HG03196 (cell line): ENCODE measurements around the gene DEAF1.
"Not testable (repeated sequence)": the region's sequence is repeated elsewhere in the genome, so short reads cannot be mapped to it uniquely, and the experiment has no call there.

ENCODE experiments used
- ATAC-seq: cut with Tn5 transposase; IDR thresholded peaks from one replicate; pipeline ENCODE4 v1.9.1; 2021; ENCODE audit not compliant: unreplicated experiment

Gene DEAF1

GRCh38 chr11:686451-687243 is 8.4 kb downstream of the DEAF1 start:
- no peak for ATAC-seq

DNA sequence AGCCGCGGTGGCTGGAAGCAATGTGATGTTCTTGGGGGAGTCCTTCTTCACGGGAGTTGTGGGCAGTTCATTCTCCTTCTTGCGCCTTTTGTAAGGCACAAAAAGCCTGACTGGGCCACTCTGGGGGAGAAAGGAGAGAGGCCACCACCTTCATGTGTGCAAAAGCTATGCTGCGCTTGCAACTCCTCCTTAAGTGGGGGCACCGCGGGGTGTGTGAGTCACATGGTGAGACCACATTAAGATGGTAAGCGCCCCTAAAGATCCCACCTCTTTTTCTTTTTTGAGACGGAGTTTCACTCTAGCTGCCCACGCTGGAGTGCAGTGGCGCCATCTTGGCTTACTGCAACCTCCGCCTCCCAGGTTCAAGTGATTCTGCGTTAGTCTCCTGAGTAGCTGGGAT is 14.1 kb downstream of the DEAF1 start:
- no peak for ATAC-seq

GRCh38 chr11:680476-680875 is 14.5 kb downstream of the DEAF1 start:
- no peak for ATAC-seq

DNA sequence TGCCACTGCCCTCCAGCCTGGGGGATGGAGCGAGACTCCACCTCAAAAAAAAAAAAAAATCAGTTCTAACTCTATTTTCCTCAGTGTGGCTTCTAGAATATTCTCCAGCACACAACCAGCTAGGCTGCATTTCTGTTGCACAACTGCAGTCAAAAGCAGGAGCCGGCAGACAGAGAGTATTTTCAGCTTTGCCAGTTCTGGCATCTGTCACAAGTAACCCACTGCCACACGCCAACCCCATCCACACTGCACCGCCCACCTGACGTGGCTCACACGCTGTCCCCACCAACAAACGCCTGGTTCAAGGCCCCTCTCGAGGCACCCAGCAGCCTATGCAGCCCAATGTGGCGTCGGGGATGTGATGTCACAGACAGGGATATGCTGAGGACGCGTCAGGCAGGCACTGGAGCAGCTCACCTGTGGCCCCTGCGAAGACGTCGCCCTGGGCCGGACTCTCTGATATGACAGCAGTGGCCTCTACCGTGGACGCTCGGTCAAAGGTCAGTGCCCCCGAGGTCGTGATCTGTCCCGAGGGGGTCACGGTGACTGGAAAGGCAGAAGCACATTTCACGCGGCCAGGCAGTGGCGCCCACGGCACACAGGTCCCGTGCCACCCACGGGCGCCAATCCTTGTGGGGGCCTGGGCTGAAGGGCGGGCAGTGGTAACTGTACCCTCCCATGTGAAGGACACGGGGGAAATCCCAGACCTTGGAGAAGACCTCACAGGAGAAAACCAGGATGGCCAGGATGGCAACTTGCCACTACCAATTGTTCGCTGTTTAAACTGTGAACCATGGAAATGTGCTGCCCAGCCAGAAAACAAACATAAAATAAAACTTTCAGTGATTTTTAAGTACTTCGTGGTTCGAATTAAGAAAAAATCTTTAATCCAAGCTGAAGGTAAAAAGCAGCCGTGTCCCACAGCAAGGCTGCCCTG is 15.5 kb downstream of the DEAF1 start:
- no peak for ATAC-seq

GRCh38 chr11:678297-678696 is 16.7 kb downstream of the DEAF1 start:
- no peak for ATAC-seq

DNA sequence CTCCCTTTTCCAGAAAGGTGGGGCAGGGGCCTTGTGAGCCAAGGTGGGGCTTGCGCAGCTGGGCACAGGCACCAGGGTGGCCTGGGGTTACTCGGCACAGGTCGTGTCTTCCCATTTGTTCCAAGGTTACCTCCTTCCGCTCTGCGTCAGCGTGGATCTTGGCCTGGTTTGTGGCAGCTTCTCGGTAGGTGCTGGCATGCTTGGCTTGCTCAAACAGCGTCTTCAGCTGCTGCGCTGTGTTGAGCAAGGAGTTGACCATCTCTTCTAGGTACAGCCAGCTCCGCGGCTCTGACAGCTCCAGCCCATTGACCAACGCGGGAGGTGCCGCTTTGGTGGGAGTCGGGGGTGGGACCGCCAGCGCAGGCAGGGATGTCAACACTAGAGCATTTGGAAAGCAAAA is 20.6 kb downstream of the DEAF1 start:
- ATAC-seq: no peak

DNA sequence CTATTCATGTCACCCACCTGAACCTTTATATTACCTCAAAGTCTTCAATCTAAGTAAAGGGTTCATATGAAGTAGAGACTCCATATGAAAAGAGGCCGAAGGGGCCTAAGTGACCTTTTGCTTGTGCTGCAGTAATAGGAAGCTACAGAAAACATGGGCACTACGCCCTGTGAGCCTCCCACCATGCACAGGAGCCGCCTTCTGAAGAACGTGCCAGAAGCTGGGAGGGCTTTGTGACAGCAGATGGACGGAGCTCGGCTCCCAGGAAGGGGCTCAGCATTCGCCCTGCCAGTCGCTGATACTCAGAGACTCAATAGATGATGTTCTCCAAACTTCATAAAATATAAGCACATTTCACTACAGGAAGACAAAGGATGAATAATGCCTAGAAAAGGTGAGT is 21.2 kb downstream of the DEAF1 start:
- ATAC-seq: no peak

DNA sequence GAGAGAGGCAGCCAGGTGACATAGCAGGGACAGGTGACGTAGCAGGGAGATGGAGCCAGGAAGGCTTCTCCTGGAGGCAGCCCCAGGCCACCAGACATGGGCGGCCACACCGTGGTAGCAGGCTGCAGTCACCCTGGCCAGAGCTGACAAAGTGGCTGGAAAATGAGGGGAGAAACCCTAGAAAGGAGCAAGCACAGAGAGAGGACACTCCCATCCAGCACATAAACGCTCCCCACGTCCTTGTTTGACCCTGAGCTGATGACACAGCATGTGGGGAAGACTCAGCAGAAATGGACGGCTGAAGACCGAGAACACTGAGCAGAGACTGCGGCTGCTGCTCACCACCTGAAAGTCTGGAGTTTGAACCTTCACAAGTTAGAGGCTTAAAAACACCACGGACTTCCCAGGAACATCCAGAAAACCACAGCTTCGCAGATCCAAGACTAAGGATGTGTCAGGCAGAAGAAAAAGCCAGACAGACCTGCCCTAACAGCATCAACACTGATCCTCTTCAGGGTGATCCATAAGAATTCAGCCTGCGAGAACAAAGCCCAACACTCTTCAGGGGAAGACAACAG is 29.2 kb downstream of the DEAF1 start:
- no peak for ATAC-seq

GRCh38 chr11:665062-665703 is 29.8 kb downstream of the DEAF1 start:
- ATAC-seq: no peak

DNA sequence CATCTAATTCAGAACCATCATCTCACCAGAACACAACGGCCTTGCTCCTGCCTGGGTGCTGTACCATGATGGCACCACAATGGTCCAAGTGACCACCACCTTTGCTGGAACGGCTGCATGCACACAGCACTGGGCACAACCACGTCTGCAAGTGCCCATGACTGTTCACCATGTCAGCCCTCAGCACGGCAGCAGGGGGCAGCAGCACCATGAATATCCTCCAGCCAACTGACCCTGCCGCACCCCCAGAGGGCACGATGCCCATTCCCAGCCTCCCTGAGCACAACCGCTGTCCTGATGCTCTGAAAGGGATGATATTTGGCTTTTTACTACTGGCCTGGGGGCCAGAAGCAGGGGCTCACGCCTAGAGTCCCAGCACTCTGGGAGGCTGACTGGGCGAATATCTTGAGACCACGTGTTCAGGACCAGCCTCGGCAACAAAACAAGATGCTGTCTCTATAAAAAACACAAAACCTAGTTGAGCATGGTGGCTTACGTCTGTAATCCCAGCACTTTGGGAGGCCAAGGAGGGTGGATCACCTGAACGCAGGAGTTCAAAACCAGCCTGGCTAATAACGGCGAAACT is 32.2 kb downstream of the DEAF1 start:
- ATAC-seq: no peak

DNA sequence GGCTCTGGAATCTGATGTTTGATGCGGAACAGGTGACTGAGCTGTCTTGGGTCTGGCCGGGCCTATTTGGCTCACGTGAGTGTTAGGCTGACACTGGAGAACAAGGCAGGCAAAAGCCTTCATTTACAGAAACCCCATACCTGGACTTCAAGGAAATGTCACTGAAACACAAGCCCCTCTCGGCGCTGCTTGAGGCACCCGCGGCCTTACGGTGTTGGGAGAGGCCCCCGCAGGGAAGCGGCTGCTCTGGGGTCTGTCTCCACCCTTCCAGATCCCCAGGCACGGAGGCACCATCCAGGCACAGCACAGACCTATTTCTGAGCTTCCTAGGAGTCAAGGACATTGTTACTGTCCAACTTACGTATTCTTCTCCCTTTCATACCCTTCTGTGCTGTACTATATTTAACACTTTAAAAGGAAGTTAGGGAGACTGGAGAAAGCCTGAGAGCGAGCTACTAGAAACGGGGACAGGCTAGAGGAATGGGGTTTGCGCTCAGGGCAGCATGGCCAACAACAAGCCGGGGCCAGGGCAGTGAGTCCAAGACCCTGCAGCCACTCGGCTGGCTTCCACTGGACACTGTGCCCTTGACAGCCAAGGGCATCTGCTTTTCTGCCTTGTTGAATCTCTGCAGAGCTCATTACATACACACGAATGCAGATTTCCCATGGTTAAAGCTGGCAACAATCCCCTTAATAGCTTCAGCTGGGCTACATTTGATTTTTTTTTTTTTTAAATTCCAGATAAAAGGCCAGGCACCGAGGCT is 34.2 kb downstream of the DEAF1 start:
- ATAC-seq: no peak

- ATAC-seq: no peak
Measured at GRCh38 chr11:660281-660680, 34.7 kb downstream of the DEAF1 start.

- ATAC-seq: no peak
Measured at GRCh38 chr11:659532-660085, 35.4 kb downstream of the DEAF1 start.

DNA sequence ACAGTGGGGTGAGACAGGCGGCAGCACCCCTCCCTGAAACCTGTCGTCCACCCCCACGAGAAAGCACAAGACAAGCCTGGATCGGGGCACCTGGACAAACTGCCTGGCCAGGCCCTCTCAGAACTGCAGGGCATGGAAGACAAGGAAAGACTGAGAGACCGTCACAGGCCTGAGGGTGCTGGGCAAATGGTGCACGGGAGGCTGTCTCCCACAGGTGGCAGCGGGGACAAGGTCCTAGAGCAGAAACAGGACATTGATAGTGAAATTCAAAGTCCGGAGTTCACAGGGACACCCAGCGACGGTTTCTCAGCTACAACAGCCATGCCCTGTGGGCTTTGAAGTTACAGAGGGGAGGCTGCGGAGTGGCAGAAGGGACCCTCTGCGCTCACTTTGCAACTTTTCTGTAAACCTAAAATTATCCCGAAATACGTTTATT is 37.3 kb downstream of the DEAF1 start:
- ATAC-seq: no peak

DNA sequence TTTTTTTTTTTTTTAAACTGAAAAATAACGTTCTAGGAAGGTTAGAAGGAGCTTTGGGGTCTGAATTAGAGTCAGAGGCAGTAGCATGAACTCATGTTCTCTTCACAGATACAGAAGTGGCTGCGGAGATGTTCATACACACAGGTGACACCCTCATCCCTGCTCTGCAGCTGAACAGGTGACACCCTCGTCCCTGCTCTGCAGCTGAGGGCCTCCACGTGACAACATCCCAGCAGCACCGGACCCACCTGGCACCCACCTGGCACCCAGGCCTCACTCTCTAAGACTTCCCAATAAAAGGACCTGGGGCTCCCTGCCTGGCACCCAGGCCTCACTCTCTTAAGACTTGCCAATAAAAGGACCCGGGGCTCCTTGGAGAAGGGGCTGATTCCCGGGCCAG is 38.2 kb downstream of the DEAF1 start:
- no peak for ATAC-seq

- no peak for ATAC-seq
Measured at GRCh38 chr11:656426-656825, 38.6 kb downstream of the DEAF1 start.

DNA sequence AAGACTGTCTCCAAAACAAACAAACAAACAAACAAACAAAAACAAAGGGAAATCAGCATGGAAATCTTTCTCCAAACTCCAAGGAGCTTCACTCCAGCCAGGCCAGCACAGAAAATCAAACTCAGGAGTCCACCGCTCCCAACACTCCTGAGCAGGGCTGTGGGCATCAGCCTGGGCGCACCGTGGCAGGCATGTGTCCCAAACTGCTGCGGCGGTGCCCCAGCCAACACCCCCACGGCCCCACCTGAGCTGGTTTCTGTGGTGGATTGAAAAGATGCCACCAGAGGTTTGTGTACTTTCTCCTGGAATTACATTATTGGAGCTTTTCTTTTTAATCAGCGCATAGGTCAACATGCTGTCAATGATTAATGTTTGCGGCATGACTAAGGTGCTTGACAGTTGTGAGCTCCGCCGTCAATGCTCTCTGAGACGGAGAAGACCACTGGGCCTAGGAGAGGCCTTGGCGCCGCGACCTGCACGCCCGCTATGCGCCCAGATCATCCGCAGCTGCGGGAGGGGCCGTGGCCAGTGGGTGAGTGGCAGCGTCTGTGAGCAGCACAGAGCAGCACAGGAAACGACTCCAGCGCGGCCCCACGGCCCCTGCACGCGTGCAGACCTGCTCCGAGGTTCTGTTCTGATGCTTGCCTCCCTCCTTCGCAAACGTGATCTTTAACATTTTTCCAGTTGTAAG is 39.8 kb downstream of the DEAF1 start:
- ATAC-seq: no peak

GRCh38 chr11:654444-654843 is 40.6 kb downstream of the DEAF1 start:
- not testable (repeated sequence) for ATAC-seq

- no peak for ATAC-seq
Measured at GRCh38 chr11:653837-654236, 41.2 kb downstream of the DEAF1 start.
